Measurements from ENCODE around the gene PIEZO2. TPM values are rescaled to one million over a fixed set of nuclear protein-coding genes. Genes with fewer than 3 reads are reported as not detected.

PIEZO2 gene
- polyA plus RNA-seq, 1 donor (not counting 4 experiments of a cell fraction or from before 2014, with no cell fraction given): not detected

- dilution Hi-C loops (cut with MboI; ENCODE audit: extremely low pct_ligation_motif_present, low sequenced_read_pairs): no loop called here
Measured at GRCh38 chr18:10724666-10725065, 424.7 kb downstream of the PIEZO2 start.

GRCh38 chr18:10723496-10723895 lies 425.9 kb downstream of the PIEZO2 start:
- Histone ChIP-seq H3K27me3 (ENCODE audit: control insufficient read depth, extremely low read depth, insufficient read depth, low read length) (no peaks in the 10 kb centered on the region), H3K79me2 (ENCODE audit: control insufficient read depth, insufficient read depth, low read length) (no peaks in the 10 kb centered on the region), H3K4me1 (ENCODE audit: control insufficient read depth, extremely low read depth, insufficient read depth, low read length) (no peaks in the 10 kb centered on the region), H3K27ac (ENCODE audit: control insufficient read depth, insufficient read depth, low read length) (no peak overlapping the region), H3K4me2 (ENCODE audit: control insufficient read depth, extremely low read depth, insufficient read depth, low read depth, low read length) (no peak overlapping the region), H4K20me1 (ENCODE audit: control insufficient read depth, extremely low read depth, insufficient read depth, low read length) (no peaks in the 10 kb centered on the region), H3K36me3 (ENCODE audit: control insufficient read depth in 2 of 2, extremely low read depth in 1 of 2, insufficient read depth in 2 of 2, low read length in 2 of 2) (no peaks in the 10 kb centered on the region), H3K9me3 (ENCODE audit: control insufficient read depth, low read depth, low read length) (no peaks in the 10 kb centered on the region), H3K4me3 (ENCODE audit: control insufficient read depth in 2 of 3, extremely low read depth in 1 of 3, insufficient read depth in 2 of 3, low read depth in 1 of 3, low read length in 3 of 3) (no peak overlapping the region), H3K9ac (ENCODE audit: control insufficient read depth, extremely low read depth, insufficient read depth, low read length) (no peak overlapping the region), H3K9me1 (ENCODE audit: control insufficient read depth, extremely low read depth, insufficient read depth, low read length) (no peaks in the 10 kb centered on the region), H2AFZ (ENCODE audit: control insufficient read depth, low read length) (no peak overlapping the region)
- dilution Hi-C loops (cut with MboI; ENCODE audit: extremely low pct_ligation_motif_present, low sequenced_read_pairs): no loop called here
- TF ChIP-seq EZH2 (IDR thresholded peaks at IDR 0.05; ENCODE audit: low read length) (no peak), CTCF (optimal IDR thresholded peaks at IDR 0.05 in 1 of 3, IDR thresholded peaks at IDR 0.05 in 1 of 3, conservative IDR thresholded peaks at IDR 0.05 in 1 of 3; ENCODE audit: extremely low read depth in 1 of 3, insufficient read depth in 2 of 3, low read length in 3 of 3) (no peak)
- DNase-seq (ENCODE audit: low read depth, low spot score) (no peak), FAIRE-seq (no peak)

More at GRCh38 chr18:10724666-10725065, 424.7 kb downstream of the PIEZO2 start:
- no peak for TF ChIP-seq EZH2 (IDR thresholded peaks at IDR 0.05; ENCODE audit: low read length)
- Histone ChIP-seq H3K79me2 (ENCODE audit: control insufficient read depth, insufficient read depth, low read length) (no peaks in the 10 kb centered on the region), H3K27me3 (ENCODE audit: control insufficient read depth, extremely low read depth, insufficient read depth, low read length) (no peaks in the 10 kb centered on the region), H4K20me1 (ENCODE audit: control insufficient read depth, extremely low read depth, insufficient read depth, low read length) (no peaks in the 10 kb centered on the region), H3K4me1 (ENCODE audit: control insufficient read depth, extremely low read depth, insufficient read depth, low read length) (no peaks in the 10 kb centered on the region), H3K4me3 (ENCODE audit: control insufficient read depth in 2 of 3, extremely low read depth in 1 of 3, insufficient read depth in 2 of 3, low read depth in 1 of 3, low read length in 3 of 3) (no peak overlapping the region), H2AFZ (ENCODE audit: control insufficient read depth, low read length) (no peak overlapping the region), H3K9ac (ENCODE audit: control insufficient read depth, extremely low read depth, insufficient read depth, low read length) (no peak overlapping the region), H3K9me3 (ENCODE audit: control insufficient read depth, low read depth, low read length) (no peaks in the 10 kb centered on the region), H3K9me1 (ENCODE audit: control insufficient read depth, extremely low read depth, insufficient read depth, low read length) (no peaks in the 10 kb centered on the region), H3K27ac (ENCODE audit: control insufficient read depth, insufficient read depth, low read length) (no peak overlapping the region), H3K4me2 (ENCODE audit: control insufficient read depth, extremely low read depth, insufficient read depth, low read depth, low read length) (no peak overlapping the region), H3K36me3 (ENCODE audit: control insufficient read depth in 2 of 2, extremely low read depth in 1 of 2, insufficient read depth in 2 of 2, low read length in 2 of 2) (no peaks in the 10 kb centered on the region)
- no peak for DNase-seq (ENCODE audit: low read depth, low spot score)
- no peak for FAIRE-seq

- Histone ChIP-seq H3K79me2 (ENCODE audit: control insufficient read depth, insufficient read depth, low read length) (no peaks in the 10 kb centered on the region), H4K20me1 (ENCODE audit: control insufficient read depth, extremely low read depth, insufficient read depth, low read length) (no peaks in the 10 kb centered on the region), H3K4me3 (ENCODE audit: control insufficient read depth in 2 of 3, extremely low read depth in 1 of 3, insufficient read depth in 2 of 3, low read depth in 1 of 3, low read length in 3 of 3) (no peak overlapping the region), H3K9ac (ENCODE audit: control insufficient read depth, extremely low read depth, insufficient read depth, low read length) (no peak overlapping the region), H3K4me1 (ENCODE audit: control insufficient read depth, extremely low read depth, insufficient read depth, low read length) (peaks cover 11% of the 10 kb centered on the region), H3K36me3 (ENCODE audit: control insufficient read depth in 2 of 2, extremely low read depth in 1 of 2, insufficient read depth in 2 of 2, low read length in 2 of 2) (no peaks in the 10 kb centered on the region), H2AFZ (ENCODE audit: control insufficient read depth, low read length) (no peak overlapping the region), H3K27ac (ENCODE audit: control insufficient read depth, insufficient read depth, low read length) (no peak overlapping the region), H3K9me3 (ENCODE audit: control insufficient read depth, low read depth, low read length) (no peaks in the 10 kb centered on the region), H3K27me3 (ENCODE audit: control insufficient read depth, extremely low read depth, insufficient read depth, low read length) (no peaks in the 10 kb centered on the region), H3K9me1 (ENCODE audit: control insufficient read depth, extremely low read depth, insufficient read depth, low read length) (no peaks in the 10 kb centered on the region), H3K4me2 (ENCODE audit: control insufficient read depth, extremely low read depth, insufficient read depth, low read depth, low read length) (no peak overlapping the region)
- dilution Hi-C loops (cut with MboI; ENCODE audit: extremely low pct_ligation_motif_present, low sequenced_read_pairs): no loop called here
- FAIRE-seq: no peak
- DNase-seq (ENCODE audit: low read depth, low spot score): no peak
- TF ChIP-seq EZH2 (IDR thresholded peaks at IDR 0.05; ENCODE audit: low read length) (no peak), CTCF (optimal IDR thresholded peaks at IDR 0.05 in 1 of 3, IDR thresholded peaks at IDR 0.05 in 1 of 3, conservative IDR thresholded peaks at IDR 0.05 in 1 of 3; ENCODE audit: extremely low read depth in 1 of 3, insufficient read depth in 2 of 3, low read length in 3 of 3) (no peak)
Measured at GRCh38 chr18:10718809-10719208, 430.6 kb downstream of the PIEZO2 start.

Data from keratinocyte (primary cell).